Body of pancreas (tissue), 4 donors: ENCODE results near the gene SLF2. TPM values are rescaled to one million over a fixed set of nuclear protein-coding genes. Genes with fewer than 3 reads are reported as not detected.
A peak's percentile ranks its signal among the peaks of the same experiment; 100 is the strongest.

Experiments used
- ATAC-seq: fragments of 150-250 bp; one replicate; pipeline ENCODE4 v1.9.1; 2016
- DNase-seq, 4 donors: peaks; one replicate each; pipeline ENCODE4 v3.0.0-alpha.2; 2019
- H3K27ac ChIP-seq, 4 donors: fragments of 200-600 bp; sonication (generic); 1 replicate in 3 of 4; 2 replicates in 1 of 4; pipeline versions ENCODE4 v1.5.1 to v1.6.1; 2016 to 2019; ENCODE audit warnings: mild to moderate bottlenecking in 1 of 4, mixed read lengths in 1 of 4, moderate library complexity in 1 of 4
- H3K27me3 ChIP-seq, 2 donors: fragments of 200-600 bp; sonication (generic); one replicate each; pipeline ENCODE4 v1.6.0; 2016; ENCODE audit warnings: mild to moderate bottlenecking in 1 of 2
- H3K36me3 ChIP-seq, 2 donors: fragments of 200-600 bp; sonication (generic); replicated peaks in 1 of 2; 2 replicates each; pipeline ENCODE4 v1.5.1; 2016; ENCODE audit warnings: low read depth in 2 of 2; ENCODE audit not compliant: insufficient read depth in 1 of 2
- H3K4me1 ChIP-seq: fragments of 200-600 bp; sonication (generic); one replicate; pipeline ENCODE4 v1.6.0; 2016
- H3K4me3 ChIP-seq, 2 donors: fragments of 200-600 bp; sonication (generic); 1 replicate in 1 of 2; 2 replicates in 1 of 2; pipeline ENCODE4 v1.5.1; 2016 to 2019
- H3K9me3 ChIP-seq, 3 donors: fragments of 200-600 bp; sonication (generic); 1 replicate in 2 of 3; 2 replicates in 1 of 3; pipeline ENCODE4 v1.5.1; 2016
- POLR2A ChIP-seq, 3 donors: fragments of 450-650 bp; IDR thresholded peaks; one replicate each; pipeline ENCODE4 v1.6.1; 2016; ENCODE audit warnings: antibody characterized with exemption in 3 of 3, mild to moderate bottlenecking in 2 of 3
- WGBS, 2 donors: methylation state at CpG; one replicate each; pipeline ENCODE4 v1.1.5; 2017; 5-methylcytosine and 5-hydroxymethylcytosine counted together
- intact Hi-C: fragments of 100-400 bp; cut with DNase I; formaldehyde crosslinking; loops from one replicate; pipeline ENCODE4 v1.15.1; 2023
- total RNA-seq, 2 donors: library from RNA; depleted of rRNA; stranded (reverse); fragments of >200 nt; gene quantifications; one replicate each; pipeline ENCODE4 v1.1.0, GENCODE V29; 2016
- TF ChIP-seq, protein P1 (sequence below), 7 experiments: fragments of 450-650 bp in 4 of 7; fragments of 200-600 bp in 3 of 7; sonication (generic) in 3 of 7; IDR thresholded peaks; one replicate each; pipeline ENCODE4 v1.5.1; 2016 to 2019; ENCODE audit warnings: antibody characterized with exemption in 7 of 7

SLF2 gene
- total RNA-seq, 2 donors from 2014 or later = 16.2 to 26.7 TPM

DNA sequence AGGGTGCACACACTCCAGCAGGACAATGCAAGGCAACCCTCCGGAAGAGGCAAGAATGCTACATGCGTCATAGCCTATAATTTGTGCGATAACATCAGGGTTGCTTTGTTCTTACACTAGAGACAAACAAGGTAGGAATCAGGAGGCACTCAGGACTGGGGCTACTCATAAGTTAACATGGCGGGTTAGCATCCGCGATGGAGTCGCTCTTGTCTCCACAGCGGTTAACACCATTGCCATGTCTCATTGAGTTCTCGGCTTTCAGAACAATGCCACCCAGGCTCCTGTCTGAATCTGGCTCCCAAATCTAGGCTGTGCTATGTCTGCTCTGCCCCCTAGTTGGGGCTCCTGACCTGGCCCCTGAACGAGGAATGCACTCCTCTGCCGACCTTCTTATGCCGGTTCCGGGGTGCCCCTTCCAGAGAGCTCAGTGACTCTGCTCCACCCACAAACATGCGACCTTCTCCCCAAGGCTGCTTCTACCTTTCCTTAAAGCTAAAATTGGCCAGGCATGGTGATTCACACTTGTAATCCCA, 24.9 kb upstream of the SLF2 start:
- TF ChIP-seq, protein P1, sequence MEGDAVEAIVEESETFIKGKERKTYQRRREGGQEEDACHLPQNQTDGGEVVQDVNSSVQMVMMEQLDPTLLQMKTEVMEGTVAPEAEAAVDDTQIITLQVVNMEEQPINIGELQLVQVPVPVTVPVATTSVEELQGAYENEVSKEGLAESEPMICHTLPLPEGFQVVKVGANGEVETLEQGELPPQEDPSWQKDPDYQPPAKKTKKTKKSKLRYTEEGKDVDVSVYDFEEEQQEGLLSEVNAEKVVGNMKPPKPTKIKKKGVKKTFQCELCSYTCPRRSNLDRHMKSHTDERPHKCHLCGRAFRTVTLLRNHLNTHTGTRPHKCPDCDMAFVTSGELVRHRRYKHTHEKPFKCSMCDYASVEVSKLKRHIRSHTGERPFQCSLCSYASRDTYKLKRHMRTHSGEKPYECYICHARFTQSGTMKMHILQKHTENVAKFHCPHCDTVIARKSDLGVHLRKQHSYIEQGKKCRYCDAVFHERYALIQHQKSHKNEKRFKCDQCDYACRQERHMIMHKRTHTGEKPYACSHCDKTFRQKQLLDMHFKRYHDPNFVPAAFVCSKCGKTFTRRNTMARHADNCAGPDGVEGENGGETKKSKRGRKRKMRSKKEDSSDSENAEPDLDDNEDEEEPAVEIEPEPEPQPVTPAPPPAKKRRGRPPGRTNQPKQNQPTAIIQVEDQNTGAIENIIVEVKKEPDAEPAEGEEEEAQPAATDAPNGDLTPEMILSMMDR (IDR thresholded peaks at IDR 0.05) = no peak
- no peaks in the 10 kb centered on the region for H3K36me3 ChIP-seq
- H3K9me3 ChIP-seq = no peaks in the 10 kb centered on the region
- no peak for DNase-seq
- H3K27me3 ChIP-seq = no peaks in the 10 kb centered on the region
- intact Hi-C loops = no loop called here
- H3K27ac ChIP-seq = no peak overlapping the region
- WGBS, 2 donors = 75 to 80% methylated on average over 13 to 14 of the region's 14 CpGs
- H3K4me3 ChIP-seq = no peak overlapping the region
- no peak for ATAC-seq
- H3K4me1 ChIP-seq = no peaks in the 10 kb centered on the region

DNA sequence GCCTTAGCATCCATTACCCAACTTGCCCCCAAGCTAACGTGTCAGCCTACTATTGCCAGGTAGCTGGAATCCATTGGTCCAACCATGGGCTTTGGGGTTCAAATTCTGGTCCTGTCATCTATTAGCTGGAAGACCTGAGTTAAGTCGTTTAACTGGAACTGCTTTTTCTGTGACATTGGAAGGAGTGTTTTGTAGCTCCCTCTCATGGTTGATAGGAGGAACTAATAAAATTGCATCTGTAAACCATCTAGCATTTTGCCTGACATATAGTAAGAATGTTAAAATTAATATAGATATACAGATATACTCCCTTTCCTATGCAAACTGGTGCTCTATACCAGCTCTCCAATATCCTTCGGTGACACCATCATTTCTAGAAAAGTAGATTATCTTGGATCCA, 23.8 kb upstream of the SLF2 start:
- H3K4me1 ChIP-seq = no peaks in the 10 kb centered on the region
- H3K4me3 ChIP-seq = no peak overlapping the region
- no peaks in the 10 kb centered on the region for H3K27me3 ChIP-seq
- intact Hi-C loops = no loop called here
- ATAC-seq (peak; percentile 47), DNase-seq (no peak)
- H3K36me3 ChIP-seq = no peaks in the 10 kb centered on the region
- 33 to 37% methylated on average over 3 of the region's 3 CpGs for WGBS, 2 donors
- H3K27ac ChIP-seq = no peak overlapping the region
- H3K9me3 ChIP-seq = no peaks in the 10 kb centered on the region
- TF ChIP-seq POLR2A (IDR thresholded peaks at IDR 0.05) = no peak
- TF ChIP-seq, protein P1 (IDR thresholded peaks at IDR 0.05) = peak in 3 of 7 experiments; percentile 13 to 28 (median 19)

DNA sequence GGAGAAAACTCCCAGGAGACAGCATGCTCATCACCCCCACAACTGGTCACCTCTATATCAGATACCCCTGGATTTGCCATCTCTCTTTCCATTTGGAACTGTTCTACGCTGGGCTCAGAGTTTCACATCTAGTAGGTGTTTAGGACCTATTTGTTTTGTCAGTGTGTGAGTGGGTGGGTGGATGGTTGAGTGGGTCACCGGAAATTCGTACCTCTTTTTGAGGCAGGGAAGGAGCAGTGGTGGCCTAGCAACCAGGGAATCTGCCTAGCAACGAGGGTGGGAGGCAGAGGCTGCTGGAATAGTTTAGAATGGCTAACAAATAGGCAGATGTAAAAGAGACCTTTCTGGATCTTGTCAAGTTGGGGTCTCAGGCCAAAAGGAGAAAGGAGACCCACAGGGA, 23.2 kb upstream of the SLF2 start:
- Histone ChIP-seq H3K4me1 (no peaks in the 10 kb centered on the region), H3K27ac (no peak overlapping the region), H3K9me3 (no peaks in the 10 kb centered on the region), H3K36me3 (no peaks in the 10 kb centered on the region), H3K4me3 (no peak overlapping the region), H3K27me3 (no peaks in the 10 kb centered on the region)
- TF ChIP-seq POLR2A (IDR thresholded peaks at IDR 0.05) = no peak
- TF ChIP-seq, protein P1 (IDR thresholded peaks at IDR 0.05) = no peak
- intact Hi-C loops = no loop called here
- WGBS, 2 donors = 30 to 43% methylated on average over 4 of the region's 4 CpGs
- ATAC-seq = no peak
- DNase-seq = no peak

DNA sequence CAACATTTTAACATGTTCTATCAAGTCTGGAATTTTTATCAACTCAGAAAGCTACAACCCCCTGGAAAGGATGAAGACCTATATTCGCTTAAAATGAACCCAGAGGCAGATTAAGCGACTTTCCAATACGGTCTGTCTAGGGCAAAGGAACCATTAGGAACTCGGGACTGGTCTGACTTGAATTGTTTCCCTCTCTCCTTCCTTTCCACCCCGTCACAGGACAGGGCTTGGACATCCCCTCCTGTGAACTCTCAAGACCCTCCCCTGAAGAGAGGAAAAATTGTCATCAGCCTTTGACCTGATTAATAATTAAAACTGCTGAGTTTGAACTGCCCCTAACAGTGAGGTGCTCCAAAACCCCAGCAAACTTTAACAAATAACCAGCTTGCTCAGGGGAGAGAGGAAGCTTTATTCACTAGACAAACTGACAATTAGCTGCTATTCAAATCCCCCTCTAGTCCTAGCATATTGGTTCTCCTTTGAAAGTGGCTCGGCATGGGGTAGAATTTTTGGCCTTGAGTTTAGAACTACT, 22.6 kb upstream of the SLF2 start:
- no peaks in the 10 kb centered on the region for H3K9me3 ChIP-seq
- H3K27ac ChIP-seq = no peak overlapping the region
- no peaks in the 10 kb centered on the region for H3K36me3 ChIP-seq
- intact Hi-C loops = no loop called here
- DNase-seq = no peak
- TF ChIP-seq, protein P1 (IDR thresholded peaks at IDR 0.05) = no peak
- no peak for TF ChIP-seq POLR2A (IDR thresholded peaks at IDR 0.05)
- no peaks in the 10 kb centered on the region for H3K27me3 ChIP-seq
- WGBS, 2 donors = 42 to 50% methylated on average over 6 of the region's 6 CpGs
- H3K4me3 ChIP-seq = no peak overlapping the region
- no peak for ATAC-seq
- no peaks in the 10 kb centered on the region for H3K4me1 ChIP-seq

DNA sequence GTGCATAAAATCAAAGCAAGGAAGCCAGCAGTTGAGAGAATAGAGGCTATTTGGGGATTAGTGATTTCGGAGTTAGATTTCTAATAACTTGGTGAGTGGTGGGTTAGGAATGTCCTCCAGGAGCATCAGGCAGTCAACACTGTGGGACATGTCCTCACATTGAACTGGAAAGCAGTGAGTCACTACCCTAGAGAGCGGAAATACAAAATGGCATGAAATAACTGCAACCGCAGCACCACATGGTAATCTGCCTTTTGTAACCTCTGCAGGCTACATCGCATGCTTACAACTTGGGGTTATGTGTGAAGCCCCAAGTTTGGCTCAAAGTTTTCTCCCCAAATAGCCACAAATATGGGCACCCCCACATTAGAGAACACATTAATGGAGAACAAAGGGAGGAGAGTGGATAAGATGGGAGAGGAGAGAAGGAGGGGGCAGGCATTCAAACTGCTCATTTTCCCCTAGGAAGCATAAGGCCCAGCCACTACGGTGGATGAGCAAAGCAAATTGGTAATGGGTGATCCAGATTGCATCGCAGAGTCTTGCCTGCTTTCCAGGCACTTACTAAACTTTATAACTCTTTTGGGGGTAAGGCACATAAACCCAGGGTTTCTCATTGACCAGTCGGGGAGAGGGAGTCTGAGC, 22.0 kb upstream of the SLF2 start:
- Histone ChIP-seq H3K9me3 (no peaks in the 10 kb centered on the region), H3K4me1 (no peaks in the 10 kb centered on the region), H3K4me3 (no peak overlapping the region), H3K27me3 (no peaks in the 10 kb centered on the region), H3K27ac (no peak overlapping the region), H3K36me3 (no peaks in the 10 kb centered on the region)
- TF ChIP-seq POLR2A (IDR thresholded peaks at IDR 0.05) = no peak
- TF ChIP-seq, protein P1 (IDR thresholded peaks at IDR 0.05) = no peak
- intact Hi-C loops = no loop called here
- ATAC-seq = peak; percentile 55
- WGBS, 2 donors = 72 to 75% methylated on average over 7 of the region's 7 CpGs
- DNase-seq = peak in 1 of 4 donors; percentile 19
